ENCODE data around the gene KLRG1. TPM values are rescaled to one million over a fixed set of nuclear protein-coding genes. Genes with fewer than 3 reads are reported as not detected.

KLRG1 gene
- total RNA-seq, 1 donor from 2014 or later, result 2.1 TPM

Other genes starting within 250 kb of the KLRG1 start
- not detected for gene A2ML1, start 166.9 kb upstream of the KLRG1 start, total RNA-seq (ENCODE audit: unreplicated experiment)
- 55.3 TPM for gene PHC1, start 75.0 kb upstream of the KLRG1 start, total RNA-seq (ENCODE audit: unreplicated experiment)
- 186 TPM for gene M6PR, start 39.9 kb upstream of the KLRG1 start, total RNA-seq (ENCODE audit: unreplicated experiment)
- 1.4 TPM for gene A2M, start 126.4 kb downstream of the KLRG1 start, total RNA-seq (ENCODE audit: unreplicated experiment)
- 2.2 TPM for gene PZP, start 218.8 kb downstream of the KLRG1 start, total RNA-seq (ENCODE audit: unreplicated experiment)

Measured in endothelial cell (in vitro differentiated cells).